Astrocyte (in vitro differentiated cells and primary cell): ENCODE results near the gene NME4.

Experiments
- EZH2 ChIP-seq: IDR thresholded peaks from 2 replicates; pipeline ENCODE4 v1.6.1; 2012; ENCODE audit warnings: mild to moderate bottlenecking, low read length, inconsistent platforms; ENCODE audit not compliant: insufficient read depth
- TF ChIP-seq, protein P1 (sequence below): IDR thresholded peaks from 2 replicates; pipeline ENCODE4 v1.5.1; 2011; ENCODE audit warnings: low read depth, mild to moderate bottlenecking, inconsistent platforms, low read length, moderate library complexity; ENCODE audit not compliant: insufficient read depth

DNA sequence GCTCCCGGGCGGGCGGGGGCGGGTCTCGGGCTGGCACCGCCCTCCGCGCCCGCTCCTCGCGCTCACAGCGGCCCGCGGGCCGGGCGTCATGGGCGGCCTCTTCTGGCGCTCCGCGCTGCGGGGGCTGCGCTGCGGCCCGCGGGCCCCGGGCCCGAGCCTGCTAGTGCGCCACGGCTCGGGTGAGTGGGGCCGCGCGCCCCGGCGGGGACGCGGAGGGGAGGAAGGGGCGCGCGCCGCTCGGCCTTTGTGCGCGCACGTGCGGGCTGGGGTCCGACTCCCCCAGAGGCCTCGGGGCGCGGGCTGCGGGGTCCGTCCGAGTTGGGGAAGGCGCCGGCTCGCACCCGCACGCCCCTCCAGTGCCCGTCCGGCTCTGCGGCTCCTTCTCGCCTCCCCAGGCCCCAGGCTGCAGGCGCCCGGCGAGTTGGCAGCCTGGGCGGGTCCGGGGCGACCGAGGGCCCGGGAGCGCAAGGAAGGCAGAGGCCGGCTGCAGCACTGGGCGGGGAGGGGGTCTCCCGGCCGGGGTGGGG lies at the start of gene NME4:
- TF ChIP-seq, protein P1, sequence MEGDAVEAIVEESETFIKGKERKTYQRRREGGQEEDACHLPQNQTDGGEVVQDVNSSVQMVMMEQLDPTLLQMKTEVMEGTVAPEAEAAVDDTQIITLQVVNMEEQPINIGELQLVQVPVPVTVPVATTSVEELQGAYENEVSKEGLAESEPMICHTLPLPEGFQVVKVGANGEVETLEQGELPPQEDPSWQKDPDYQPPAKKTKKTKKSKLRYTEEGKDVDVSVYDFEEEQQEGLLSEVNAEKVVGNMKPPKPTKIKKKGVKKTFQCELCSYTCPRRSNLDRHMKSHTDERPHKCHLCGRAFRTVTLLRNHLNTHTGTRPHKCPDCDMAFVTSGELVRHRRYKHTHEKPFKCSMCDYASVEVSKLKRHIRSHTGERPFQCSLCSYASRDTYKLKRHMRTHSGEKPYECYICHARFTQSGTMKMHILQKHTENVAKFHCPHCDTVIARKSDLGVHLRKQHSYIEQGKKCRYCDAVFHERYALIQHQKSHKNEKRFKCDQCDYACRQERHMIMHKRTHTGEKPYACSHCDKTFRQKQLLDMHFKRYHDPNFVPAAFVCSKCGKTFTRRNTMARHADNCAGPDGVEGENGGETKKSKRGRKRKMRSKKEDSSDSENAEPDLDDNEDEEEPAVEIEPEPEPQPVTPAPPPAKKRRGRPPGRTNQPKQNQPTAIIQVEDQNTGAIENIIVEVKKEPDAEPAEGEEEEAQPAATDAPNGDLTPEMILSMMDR: no peak
- no peak for TF ChIP-seq EZH2
